Measurements from ENCODE around the gene FOXK1. TPM values are rescaled to one million over a fixed set of nuclear protein-coding genes. Genes with fewer than 3 reads are reported as not detected.

Gene FOXK1
- total and polyA plus RNA-seq, 2 experiments from 2014 or later = 2.3 to 12.7 TPM

DNA sequence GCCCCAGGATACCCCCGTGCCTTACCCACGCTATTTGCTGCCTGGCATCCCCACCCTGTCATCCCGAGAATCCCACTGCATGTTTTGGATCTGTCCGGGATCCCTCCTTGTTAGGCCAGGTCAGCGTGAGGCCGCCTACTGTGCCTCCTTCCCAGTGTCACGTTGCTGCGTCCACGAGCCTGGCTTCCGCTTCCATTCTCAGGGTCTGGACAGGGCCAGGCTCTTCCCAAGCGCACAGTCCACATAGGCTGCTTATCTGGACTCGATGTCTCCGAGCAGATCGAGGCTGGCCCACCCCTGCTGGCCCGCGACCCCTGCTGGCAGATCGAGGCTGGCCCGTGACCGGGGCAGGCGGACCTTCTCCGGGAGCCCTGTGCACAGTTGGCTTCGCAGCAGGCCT is 27.1 kb downstream of the FOXK1 start:
- H3K27ac Mint-ChIP-seq = no peak overlapping the region
- Histone ChIP-seq H3K4me3 (no peak overlapping the region), H3K4me1 (ENCODE audit: insufficient read depth) (peaks cover 20% of the 10 kb centered on the region), H3K36me3 (ENCODE audit: insufficient read depth) (no peaks in the 10 kb centered on the region), H3K79me2 (replicated peaks; ENCODE audit: insufficient read depth) (peaks cover 30% of the 10 kb centered on the region), H3K27ac (ENCODE audit: low read depth) (no peak overlapping the region), H3K9me2 (ENCODE audit: insufficient read depth) (no peaks in the 10 kb centered on the region), H4K20me1 (replicated peaks; ENCODE audit: insufficient read depth) (peaks cover 72% of the 10 kb centered on the region), H2AFZ (no peak overlapping the region), H3K4me2 (no peak overlapping the region), H3F3A (replicated peaks; ENCODE audit: low read depth) (0 out of 2 replicates have a peak, but pooled peaks cover 3% of the 10 kb centered on the region), H3K27me3 (ENCODE audit: insufficient read depth) (peaks cover 76% of the 10 kb centered on the region)
- DNase-seq (ENCODE audit: low spot score) = peak; percentile 32
- no peak overlapping the region for H3K4me3 Mint-ChIP-seq
- H3K27me3 Mint-ChIP-seq (ENCODE audit: insufficient read depth, low read depth, poor library complexity) = peaks cover 91% of the 10 kb centered on the region
- peaks cover 3% of the 10 kb centered on the region; the same call in 2 of the 3 replicates for H3K36me3 Mint-ChIP-seq (ENCODE audit: low read depth)
- peaks cover 42% of the 10 kb centered on the region for H3K4me1 Mint-ChIP-seq
- peak; percentile 3; the same call in 2 of the 3 replicates for ATAC-seq
- TF ChIP-seq JUNB (IDR thresholded peaks at IDR 0.05; ENCODE audit: unreplicated experiment) = no peak
- TF ChIP-seq, protein P1, sequence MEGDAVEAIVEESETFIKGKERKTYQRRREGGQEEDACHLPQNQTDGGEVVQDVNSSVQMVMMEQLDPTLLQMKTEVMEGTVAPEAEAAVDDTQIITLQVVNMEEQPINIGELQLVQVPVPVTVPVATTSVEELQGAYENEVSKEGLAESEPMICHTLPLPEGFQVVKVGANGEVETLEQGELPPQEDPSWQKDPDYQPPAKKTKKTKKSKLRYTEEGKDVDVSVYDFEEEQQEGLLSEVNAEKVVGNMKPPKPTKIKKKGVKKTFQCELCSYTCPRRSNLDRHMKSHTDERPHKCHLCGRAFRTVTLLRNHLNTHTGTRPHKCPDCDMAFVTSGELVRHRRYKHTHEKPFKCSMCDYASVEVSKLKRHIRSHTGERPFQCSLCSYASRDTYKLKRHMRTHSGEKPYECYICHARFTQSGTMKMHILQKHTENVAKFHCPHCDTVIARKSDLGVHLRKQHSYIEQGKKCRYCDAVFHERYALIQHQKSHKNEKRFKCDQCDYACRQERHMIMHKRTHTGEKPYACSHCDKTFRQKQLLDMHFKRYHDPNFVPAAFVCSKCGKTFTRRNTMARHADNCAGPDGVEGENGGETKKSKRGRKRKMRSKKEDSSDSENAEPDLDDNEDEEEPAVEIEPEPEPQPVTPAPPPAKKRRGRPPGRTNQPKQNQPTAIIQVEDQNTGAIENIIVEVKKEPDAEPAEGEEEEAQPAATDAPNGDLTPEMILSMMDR (conservative IDR thresholded peaks at IDR 0.05; ENCODE audit: low read depth in 2 of 2) = peak; percentile 27 to 55
- H3K9me3 Mint-ChIP-seq = peaks cover 5% of the 10 kb centered on the region; the same call in 2 of the 3 replicates

GRCh38 chr7:4711093-4711492 is 29.0 kb downstream of the FOXK1 start:
- Histone ChIP-seq H3K4me3 (no peak overlapping the region), H4K20me1 (replicated peaks; ENCODE audit: insufficient read depth) (peaks cover 75% of the 10 kb centered on the region), H3K27ac (ENCODE audit: low read depth) (no peak overlapping the region), H3K27me3 (ENCODE audit: insufficient read depth) (peaks cover 57% of the 10 kb centered on the region), H3K4me2 (no peak overlapping the region), H3F3A (replicated peaks; ENCODE audit: low read depth) (no peaks in the 10 kb centered on the region), H3K4me1 (ENCODE audit: insufficient read depth) (peaks cover 14% of the 10 kb centered on the region; the same call in 1 of the 2 replicates), H2AFZ (no peak overlapping the region), H3K79me2 (replicated peaks; ENCODE audit: insufficient read depth) (peaks cover 31% of the 10 kb centered on the region), H3K9me2 (ENCODE audit: insufficient read depth) (no peaks in the 10 kb centered on the region), H3K36me3 (ENCODE audit: insufficient read depth) (no peaks in the 10 kb centered on the region)
- Mint-ChIP-seq H3K27ac (no peak overlapping the region), H3K27me3 (ENCODE audit: insufficient read depth, low read depth, poor library complexity) (peaks cover 82% of the 10 kb centered on the region), H3K36me3 (ENCODE audit: low read depth) (no peaks in the 10 kb centered on the region; the same call in 2 of the 3 replicates), H3K4me3 (no peak overlapping the region), H3K9me3 (peaks cover 6% of the 10 kb centered on the region; the same call in 1 of the 3 replicates), H3K4me1 (peaks cover 33% of the 10 kb centered on the region)
- no peak for ATAC-seq
- DNase-seq (ENCODE audit: low spot score) = no peak
- no peak for TF ChIP-seq NANOG (IDR thresholded peaks at IDR 0.05; ENCODE audit: borderline replicate concordance)
- TF ChIP-seq REST (IDR thresholded peaks at IDR 0.05; ENCODE audit: unreplicated experiment) = no peak
- no peak for TF ChIP-seq JUNB (IDR thresholded peaks at IDR 0.05; ENCODE audit: unreplicated experiment)
- no peak for TF ChIP-seq STAT1 (IDR thresholded peaks at IDR 0.05; ENCODE audit: unreplicated experiment)
- TF ChIP-seq ZNF114 (CRISPR knock-in tag; IDR thresholded peaks at IDR 0.05) = no peak
- TF ChIP-seq, protein P2, sequence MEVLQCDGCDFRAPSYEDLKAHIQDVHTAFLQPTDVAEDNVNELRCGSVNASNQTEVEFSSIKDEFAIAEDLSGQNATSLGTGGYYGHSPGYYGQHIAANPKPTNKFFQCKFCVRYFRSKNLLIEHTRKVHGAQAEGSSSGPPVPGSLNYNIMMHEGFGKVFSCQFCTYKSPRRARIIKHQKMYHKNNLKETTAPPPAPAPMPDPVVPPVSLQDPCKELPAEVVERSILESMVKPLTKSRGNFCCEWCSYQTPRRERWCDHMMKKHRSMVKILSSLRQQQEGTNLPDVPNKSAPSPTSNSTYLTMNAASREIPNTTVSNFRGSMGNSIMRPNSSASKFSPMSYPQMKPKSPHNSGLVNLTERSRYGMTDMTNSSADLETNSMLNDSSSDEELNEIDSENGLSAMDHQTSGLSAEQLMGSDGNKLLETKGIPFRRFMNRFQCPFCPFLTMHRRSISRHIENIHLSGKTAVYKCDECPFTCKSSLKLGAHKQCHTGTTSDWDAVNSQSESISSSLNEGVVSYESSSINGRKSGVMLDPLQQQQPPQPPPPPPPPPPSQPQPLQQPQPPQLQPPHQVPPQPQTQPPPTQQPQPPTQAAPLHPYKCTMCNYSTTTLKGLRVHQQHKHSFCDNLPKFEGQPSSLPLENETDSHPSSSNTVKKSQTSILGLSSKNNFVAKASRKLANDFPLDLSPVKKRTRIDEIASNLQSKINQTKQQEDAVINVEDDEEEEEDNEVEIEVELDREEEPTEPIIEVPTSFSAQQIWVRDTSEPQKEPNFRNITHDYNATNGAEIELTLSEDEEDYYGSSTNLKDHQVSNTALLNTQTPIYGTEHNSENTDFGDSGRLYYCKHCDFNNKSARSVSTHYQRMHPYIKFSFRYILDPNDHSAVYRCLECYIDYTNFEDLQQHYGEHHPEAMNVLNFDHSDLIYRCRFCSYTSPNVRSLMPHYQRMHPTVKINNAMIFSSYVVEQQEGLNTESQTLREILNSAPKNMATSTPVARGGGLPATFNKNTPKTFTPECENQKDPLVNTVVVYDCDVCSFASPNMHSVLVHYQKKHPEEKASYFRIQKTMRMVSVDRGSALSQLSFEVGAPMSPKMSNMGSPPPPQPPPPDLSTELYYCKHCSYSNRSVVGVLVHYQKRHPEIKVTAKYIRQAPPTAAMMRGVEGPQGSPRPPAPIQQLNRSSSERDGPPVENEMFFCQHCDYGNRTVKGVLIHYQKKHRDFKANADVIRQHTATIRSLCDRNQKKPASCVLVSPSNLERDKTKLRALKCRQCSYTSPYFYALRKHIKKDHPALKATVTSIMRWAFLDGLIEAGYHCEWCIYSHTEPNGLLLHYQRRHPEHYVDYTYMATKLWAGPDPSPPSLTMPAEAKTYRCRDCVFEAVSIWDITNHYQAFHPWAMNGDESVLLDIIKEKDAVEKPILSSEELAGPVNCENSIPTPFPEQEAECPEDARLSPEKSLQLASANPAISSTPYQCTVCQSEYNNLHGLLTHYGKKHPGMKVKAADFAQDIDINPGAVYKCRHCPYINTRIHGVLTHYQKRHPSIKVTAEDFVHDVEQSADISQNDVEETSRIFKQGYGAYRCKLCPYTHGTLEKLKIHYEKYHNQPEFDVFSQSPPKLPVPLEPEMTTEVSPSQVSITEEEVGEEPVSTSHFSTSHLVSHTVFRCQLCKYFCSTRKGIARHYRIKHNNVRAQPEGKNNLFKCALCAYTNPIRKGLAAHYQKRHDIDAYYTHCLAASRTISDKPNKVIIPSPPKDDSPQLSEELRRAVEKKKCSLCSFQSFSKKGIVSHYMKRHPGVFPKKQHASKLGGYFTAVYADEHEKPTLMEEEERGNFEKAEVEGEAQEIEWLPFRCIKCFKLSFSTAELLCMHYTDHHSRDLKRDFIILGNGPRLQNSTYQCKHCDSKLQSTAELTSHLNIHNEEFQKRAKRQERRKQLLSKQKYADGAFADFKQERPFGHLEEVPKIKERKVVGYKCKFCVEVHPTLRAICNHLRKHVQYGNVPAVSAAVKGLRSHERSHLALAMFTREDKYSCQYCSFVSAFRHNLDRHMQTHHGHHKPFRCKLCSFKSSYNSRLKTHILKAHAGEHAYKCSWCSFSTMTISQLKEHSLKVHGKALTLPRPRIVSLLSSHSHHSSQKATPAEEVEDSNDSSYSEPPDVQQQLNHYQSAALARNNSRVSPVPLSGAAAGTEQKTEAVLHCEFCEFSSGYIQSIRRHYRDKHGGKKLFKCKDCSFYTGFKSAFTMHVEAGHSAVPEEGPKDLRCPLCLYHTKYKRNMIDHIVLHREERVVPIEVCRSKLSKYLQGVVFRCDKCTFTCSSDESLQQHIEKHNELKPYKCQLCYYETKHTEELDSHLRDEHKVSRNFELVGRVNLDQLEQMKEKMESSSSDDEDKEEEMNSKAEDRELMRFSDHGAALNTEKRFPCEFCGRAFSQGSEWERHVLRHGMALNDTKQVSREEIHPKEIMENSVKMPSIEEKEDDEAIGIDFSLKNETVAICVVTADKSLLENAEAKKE (CRISPR knock-in tag; IDR thresholded peaks at IDR 0.05) = no peak
- TF ChIP-seq CREB1 (CRISPR knock-in tag; IDR thresholded peaks at IDR 0.05; ENCODE audit: low read depth) = no peak
